Measurements from ENCODE around the gene GBA3. TPM values are rescaled to one million over a fixed set of nuclear protein-coding genes. Genes with fewer than 3 reads are reported as not detected.

GBA3 gene
- total RNA-seq, 1 experiment from 2014 or later = not detected

DNA sequence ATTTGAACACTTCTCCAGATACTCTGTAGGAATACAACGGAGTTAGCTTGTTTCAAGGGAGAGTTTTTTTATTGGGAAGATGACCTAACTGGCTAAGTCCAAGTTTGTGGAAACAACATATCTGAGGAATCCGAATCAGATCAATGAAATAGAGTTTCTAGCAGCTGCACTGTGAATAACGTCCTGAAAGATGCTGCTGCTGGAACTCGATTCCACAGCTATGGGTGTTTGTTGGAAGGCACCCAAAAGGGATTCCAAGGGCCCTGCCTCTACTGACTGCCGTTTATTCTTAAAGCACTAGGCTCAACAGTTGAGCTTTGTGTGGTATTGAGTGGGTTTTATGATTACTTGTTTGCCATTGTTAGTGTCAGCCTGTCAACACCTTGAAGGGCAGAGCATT is 6.6 kb upstream of the GBA3 start:
- no peaks in the 10 kb centered on the region for H4K20me1 ChIP-seq (ENCODE audit: control insufficient read depth, insufficient read depth, insufficient read length)
- no peaks in the 10 kb centered on the region for H3K27me3 ChIP-seq (ENCODE audit: insufficient read depth, low read length)
- H3K4me1 ChIP-seq (ENCODE audit: insufficient read depth, low read length) = no peaks in the 10 kb centered on the region
- no peak overlapping the region for H3T11ph ChIP-seq (ENCODE audit: low read length)
- H2AK5ac ChIP-seq (ENCODE audit: insufficient read length, low read length) = no peak overlapping the region
- no peak overlapping the region for H2BK12ac ChIP-seq (ENCODE audit: insufficient read length, low read depth, low read length)
- Mint-ChIP-seq H3K36me3 (ENCODE audit: insufficient read depth in 1 of 3, low read depth in 3 of 3) (no peaks in the 10 kb centered on the region; a peak in 1 of 7 replicates), H3K27me3 (ENCODE audit: low read depth) (no peaks in the 10 kb centered on the region; the same call in 1 of the 2 replicates), H3K9me3 (no peaks in the 10 kb centered on the region), H3K4me1 (no peaks in the 10 kb centered on the region), H3K4me3 (no peak overlapping the region), H3K27ac (no peak overlapping the region)
- no peak overlapping the region for H3K9ac ChIP-seq (ENCODE audit: extremely low read depth, insufficient read length, low read length)
- H3K4ac ChIP-seq (ENCODE audit: low read depth, low read length) = no peak overlapping the region
- no peak overlapping the region for H2BK15ac ChIP-seq (ENCODE audit: low read depth, low read length)
- WGBS (ENCODE audit: extremely low coverage, insufficient read length, low lambda C conversion rate) = no CpG with 5 or more reads among the region's 5 CpGs
- H3K18ac ChIP-seq (ENCODE audit: insufficient read length, low read depth, low read length) = no peak overlapping the region
- no peak overlapping the region for H3K4me2 ChIP-seq (ENCODE audit: insufficient read depth, insufficient read length, low read length)
- H3K14ac ChIP-seq (ENCODE audit: insufficient read depth, low read length) = no peak overlapping the region
- DNase-seq = no peak
- no peak overlapping the region for H3K23ac ChIP-seq (ENCODE audit: insufficient read length, low read depth, low read length)
- no peaks in the 10 kb centered on the region for H3K23me2 ChIP-seq (ENCODE audit: insufficient read length, low read depth, low read length, poor library complexity, severe bottlenecking)
- H3K79me1 ChIP-seq (ENCODE audit: insufficient read depth, low read depth, low read length, poor library complexity, severe bottlenecking) = no peaks in the 10 kb centered on the region
- H3K79me2 ChIP-seq (ENCODE audit: insufficient read depth, low read length) = no peaks in the 10 kb centered on the region
- no peak overlapping the region for H2BK5ac ChIP-seq (ENCODE audit: insufficient read length, low read length)
- TF ChIP-seq, protein P1, sequence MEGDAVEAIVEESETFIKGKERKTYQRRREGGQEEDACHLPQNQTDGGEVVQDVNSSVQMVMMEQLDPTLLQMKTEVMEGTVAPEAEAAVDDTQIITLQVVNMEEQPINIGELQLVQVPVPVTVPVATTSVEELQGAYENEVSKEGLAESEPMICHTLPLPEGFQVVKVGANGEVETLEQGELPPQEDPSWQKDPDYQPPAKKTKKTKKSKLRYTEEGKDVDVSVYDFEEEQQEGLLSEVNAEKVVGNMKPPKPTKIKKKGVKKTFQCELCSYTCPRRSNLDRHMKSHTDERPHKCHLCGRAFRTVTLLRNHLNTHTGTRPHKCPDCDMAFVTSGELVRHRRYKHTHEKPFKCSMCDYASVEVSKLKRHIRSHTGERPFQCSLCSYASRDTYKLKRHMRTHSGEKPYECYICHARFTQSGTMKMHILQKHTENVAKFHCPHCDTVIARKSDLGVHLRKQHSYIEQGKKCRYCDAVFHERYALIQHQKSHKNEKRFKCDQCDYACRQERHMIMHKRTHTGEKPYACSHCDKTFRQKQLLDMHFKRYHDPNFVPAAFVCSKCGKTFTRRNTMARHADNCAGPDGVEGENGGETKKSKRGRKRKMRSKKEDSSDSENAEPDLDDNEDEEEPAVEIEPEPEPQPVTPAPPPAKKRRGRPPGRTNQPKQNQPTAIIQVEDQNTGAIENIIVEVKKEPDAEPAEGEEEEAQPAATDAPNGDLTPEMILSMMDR (conservative IDR thresholded peaks at IDR 0.05) = no peak
- no peak overlapping the region for H3K56ac ChIP-seq (ENCODE audit: insufficient read length, low read depth, low read length)
- no peak overlapping the region for H2AFZ ChIP-seq (ENCODE audit: low read length)
- H3K27ac ChIP-seq (ENCODE audit: insufficient read length, low read depth, low read length) = no peak overlapping the region
- no peak overlapping the region for H4K5ac ChIP-seq (ENCODE audit: insufficient read length, low read depth, low read length)
- no peak overlapping the region for H4K91ac ChIP-seq (ENCODE audit: insufficient read length, low read depth, low read length)
- H2BK120ac ChIP-seq (ENCODE audit: low read depth, low read length, poor library complexity, severe bottlenecking) = no peak overlapping the region
- no peak overlapping the region for H4K8ac ChIP-seq (replicated peaks; ENCODE audit: insufficient read length, low read depth, low read length)
- H2BK20ac ChIP-seq (ENCODE audit: low read depth, low read length, poor library complexity, severe bottlenecking) = no peak overlapping the region
- H3K9me3 ChIP-seq (ENCODE audit: control insufficient read depth, low read depth, low read length) = no peaks in the 10 kb centered on the region
